ENCODE results near the gene CTNNBL1. TPM values are rescaled to one million over a fixed set of nuclear protein-coding genes. Genes with fewer than 3 reads are reported as not detected.

CTNNBL1 gene
- total RNA-seq, 1 experiment from 2014 or later: 55.4 TPM

DNA sequence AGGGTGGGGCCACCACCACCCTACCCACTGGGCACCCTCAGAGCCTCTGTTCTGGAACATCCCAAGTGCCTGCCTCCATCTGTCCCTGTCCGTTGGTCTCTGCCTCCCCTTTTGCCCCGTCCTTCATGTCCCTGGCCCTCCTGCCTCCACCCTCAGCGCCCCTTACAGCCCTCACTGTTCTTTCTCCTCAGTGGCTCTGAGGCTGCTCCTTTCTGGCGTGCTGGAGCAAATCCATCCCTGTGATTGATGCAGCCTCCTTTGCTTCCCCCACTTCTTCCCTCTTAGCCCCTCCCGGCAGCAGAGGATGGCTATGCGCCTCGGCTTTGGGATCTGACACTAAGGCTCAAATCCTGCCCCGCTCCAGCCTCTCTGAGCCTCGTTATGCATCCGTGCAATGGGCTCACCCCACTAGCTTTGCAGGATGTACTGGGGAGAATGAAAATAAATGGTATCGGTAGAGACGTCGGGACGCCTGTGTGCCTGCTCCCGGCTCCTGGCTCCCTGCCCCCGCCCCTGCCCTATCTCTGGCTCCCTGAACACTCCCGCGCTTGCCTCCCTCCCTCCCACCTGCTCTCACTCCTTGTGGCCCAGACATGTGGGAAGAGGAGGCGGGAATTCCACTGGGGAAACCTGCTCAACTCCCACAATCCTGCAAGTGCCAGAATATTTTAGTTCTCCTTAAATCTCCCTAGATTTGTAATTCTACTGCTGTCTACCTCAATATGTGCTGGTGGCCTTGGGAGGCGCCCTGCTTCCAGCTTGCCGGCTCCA, 222.2 kb downstream of the CTNNBL1 start:
- POLR2A ChIA-PET: no interaction called here
- no peaks in the 10 kb centered on the region for H3K79me2 ChIP-seq (ENCODE audit: insufficient read depth, low read length)
- H3K9me3 ChIP-seq (ENCODE audit: control insufficient read depth in 1 of 2, insufficient read depth in 1 of 2, low read depth in 1 of 2, low read length in 2 of 2): no peaks in the 10 kb centered on the region
- no peaks in the 10 kb centered on the region for H3K36me3 ChIP-seq (ENCODE audit: control insufficient read depth in 1 of 2, insufficient read depth in 2 of 2, low read length in 2 of 2)
- no peak for DNase-seq (ENCODE audit: low read depth, low spot score)
- H3K27me3 ChIP-seq (ENCODE audit: insufficient read depth, low read length): peaks cover 13% of the 10 kb centered on the region; the same call in 1 of the 2 replicates
- no peak overlapping the region for H3K4me2 ChIP-seq (ENCODE audit: low read length)
- H3K9ac ChIP-seq (ENCODE audit: low read length): no peak overlapping the region
- intact Hi-C loops (cut with micrococcal nuclease): no loop called here
- no peaks in the 10 kb centered on the region for H3K4me1 ChIP-seq (ENCODE audit: control insufficient read depth in 1 of 2, insufficient read depth in 2 of 2, low read length in 2 of 2)
- BruUV-seq (replicated peaks): no TSS peak
- H3K4me3 ChIP-seq (replicated peaks in 1 of 2; ENCODE audit: low read depth in 1 of 2, low read length in 2 of 2): no peak overlapping the region
- no peaks in the 10 kb centered on the region for H4K20me1 ChIP-seq (ENCODE audit: insufficient read depth)
- no peak overlapping the region for H2AFZ ChIP-seq (ENCODE audit: low read depth, low read length, poor library complexity, severe bottlenecking)
- no peak overlapping the region for H3K27ac ChIP-seq (ENCODE audit: low read depth, low read length)
- no peaks in the 10 kb centered on the region for H3K9me2 ChIP-seq (ENCODE audit: insufficient read depth)
- RAD21 ChIA-PET (ENCODE audit: low non-redundant PET in 1 of 2, low total read pairs in 2 of 2, uncharacterized antibody in 2 of 2, unreplicated experiment in 2 of 2): no interaction called here
- CTCF ChIA-PET: no interaction called here
- TF ChIP-seq ZBTB33 (IDR thresholded peaks at IDR 0.05; ENCODE audit: extremely low read depth, insufficient replicate concordance, low read length): no peak
- TF ChIP-seq, protein P1, sequence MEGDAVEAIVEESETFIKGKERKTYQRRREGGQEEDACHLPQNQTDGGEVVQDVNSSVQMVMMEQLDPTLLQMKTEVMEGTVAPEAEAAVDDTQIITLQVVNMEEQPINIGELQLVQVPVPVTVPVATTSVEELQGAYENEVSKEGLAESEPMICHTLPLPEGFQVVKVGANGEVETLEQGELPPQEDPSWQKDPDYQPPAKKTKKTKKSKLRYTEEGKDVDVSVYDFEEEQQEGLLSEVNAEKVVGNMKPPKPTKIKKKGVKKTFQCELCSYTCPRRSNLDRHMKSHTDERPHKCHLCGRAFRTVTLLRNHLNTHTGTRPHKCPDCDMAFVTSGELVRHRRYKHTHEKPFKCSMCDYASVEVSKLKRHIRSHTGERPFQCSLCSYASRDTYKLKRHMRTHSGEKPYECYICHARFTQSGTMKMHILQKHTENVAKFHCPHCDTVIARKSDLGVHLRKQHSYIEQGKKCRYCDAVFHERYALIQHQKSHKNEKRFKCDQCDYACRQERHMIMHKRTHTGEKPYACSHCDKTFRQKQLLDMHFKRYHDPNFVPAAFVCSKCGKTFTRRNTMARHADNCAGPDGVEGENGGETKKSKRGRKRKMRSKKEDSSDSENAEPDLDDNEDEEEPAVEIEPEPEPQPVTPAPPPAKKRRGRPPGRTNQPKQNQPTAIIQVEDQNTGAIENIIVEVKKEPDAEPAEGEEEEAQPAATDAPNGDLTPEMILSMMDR (IDR thresholded peaks at IDR 0.05 in 2 of 3, conservative IDR thresholded peaks at IDR 0.05 in 1 of 3; ENCODE audit: borderline replicate concordance in 1 of 3, insufficient read depth in 1 of 3, low read depth in 2 of 3, low read length in 2 of 3): peak in 2 of 3 experiments; percentile 11 to 31; a peak in 3 of 6 replicates
- peak; percentile 72 for ATAC-seq

Measured in HCT116 (cell line).